AG09309 (cell line): ENCODE results near the gene DNAJC17.
A peak's percentile ranks its signal among the peaks of the same experiment; 100 is the strongest.

Experiments used
- DNase-seq: peaks from one replicate; pipeline ENCODE4 v3.0.0-alpha.2; 2010; ENCODE audit warnings: low read depth
- H3K4me3 ChIP-seq: 2 replicates; pipeline ENCODE4 v1.5.1; 2011; ENCODE audit warnings: mild to moderate bottlenecking, low read depth, low read length, moderate library complexity; ENCODE audit not compliant: control insufficient read depth
- TF ChIP-seq, protein P1 (sequence below): IDR thresholded peaks from 2 replicates; pipeline ENCODE4 v1.5.1; 2011; ENCODE audit warnings: mild to moderate bottlenecking, low read depth, low read length, inconsistent platforms; ENCODE audit not compliant: insufficient read depth, control insufficient read depth; ENCODE audit errors: missing control alignments

Gene DNAJC17

DNA sequence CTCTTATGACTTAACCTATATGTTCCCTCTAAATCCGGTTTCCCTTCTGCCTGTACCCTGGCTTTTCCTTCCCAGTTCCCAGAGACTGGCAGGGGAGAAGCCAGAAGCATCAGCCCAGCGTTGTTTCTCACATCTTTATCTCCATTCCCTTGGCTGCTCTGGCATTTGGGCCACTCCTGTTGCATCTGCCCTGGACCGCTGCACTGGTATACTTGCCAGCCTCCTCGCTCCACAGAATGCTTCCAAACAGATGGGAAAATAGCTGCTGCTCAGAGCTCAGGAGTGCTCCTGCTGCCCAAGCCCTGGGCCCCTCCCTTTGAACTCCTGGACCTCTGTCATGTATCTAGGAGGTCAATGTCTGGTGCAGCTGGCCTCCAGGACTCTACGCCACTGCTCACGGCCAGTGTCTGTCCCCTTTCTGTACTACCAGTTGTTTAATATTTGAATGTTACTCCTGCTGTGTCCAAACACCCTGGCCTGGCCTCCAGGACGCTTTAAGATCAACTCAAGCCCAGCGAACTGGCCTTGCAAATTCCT lies 43.4 kb upstream of the DNAJC17 start:
- H3K4me3 ChIP-seq, result no peak overlapping the region
- no peak for DNase-seq
- TF ChIP-seq, protein P1, sequence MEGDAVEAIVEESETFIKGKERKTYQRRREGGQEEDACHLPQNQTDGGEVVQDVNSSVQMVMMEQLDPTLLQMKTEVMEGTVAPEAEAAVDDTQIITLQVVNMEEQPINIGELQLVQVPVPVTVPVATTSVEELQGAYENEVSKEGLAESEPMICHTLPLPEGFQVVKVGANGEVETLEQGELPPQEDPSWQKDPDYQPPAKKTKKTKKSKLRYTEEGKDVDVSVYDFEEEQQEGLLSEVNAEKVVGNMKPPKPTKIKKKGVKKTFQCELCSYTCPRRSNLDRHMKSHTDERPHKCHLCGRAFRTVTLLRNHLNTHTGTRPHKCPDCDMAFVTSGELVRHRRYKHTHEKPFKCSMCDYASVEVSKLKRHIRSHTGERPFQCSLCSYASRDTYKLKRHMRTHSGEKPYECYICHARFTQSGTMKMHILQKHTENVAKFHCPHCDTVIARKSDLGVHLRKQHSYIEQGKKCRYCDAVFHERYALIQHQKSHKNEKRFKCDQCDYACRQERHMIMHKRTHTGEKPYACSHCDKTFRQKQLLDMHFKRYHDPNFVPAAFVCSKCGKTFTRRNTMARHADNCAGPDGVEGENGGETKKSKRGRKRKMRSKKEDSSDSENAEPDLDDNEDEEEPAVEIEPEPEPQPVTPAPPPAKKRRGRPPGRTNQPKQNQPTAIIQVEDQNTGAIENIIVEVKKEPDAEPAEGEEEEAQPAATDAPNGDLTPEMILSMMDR, result no peak

DNA sequence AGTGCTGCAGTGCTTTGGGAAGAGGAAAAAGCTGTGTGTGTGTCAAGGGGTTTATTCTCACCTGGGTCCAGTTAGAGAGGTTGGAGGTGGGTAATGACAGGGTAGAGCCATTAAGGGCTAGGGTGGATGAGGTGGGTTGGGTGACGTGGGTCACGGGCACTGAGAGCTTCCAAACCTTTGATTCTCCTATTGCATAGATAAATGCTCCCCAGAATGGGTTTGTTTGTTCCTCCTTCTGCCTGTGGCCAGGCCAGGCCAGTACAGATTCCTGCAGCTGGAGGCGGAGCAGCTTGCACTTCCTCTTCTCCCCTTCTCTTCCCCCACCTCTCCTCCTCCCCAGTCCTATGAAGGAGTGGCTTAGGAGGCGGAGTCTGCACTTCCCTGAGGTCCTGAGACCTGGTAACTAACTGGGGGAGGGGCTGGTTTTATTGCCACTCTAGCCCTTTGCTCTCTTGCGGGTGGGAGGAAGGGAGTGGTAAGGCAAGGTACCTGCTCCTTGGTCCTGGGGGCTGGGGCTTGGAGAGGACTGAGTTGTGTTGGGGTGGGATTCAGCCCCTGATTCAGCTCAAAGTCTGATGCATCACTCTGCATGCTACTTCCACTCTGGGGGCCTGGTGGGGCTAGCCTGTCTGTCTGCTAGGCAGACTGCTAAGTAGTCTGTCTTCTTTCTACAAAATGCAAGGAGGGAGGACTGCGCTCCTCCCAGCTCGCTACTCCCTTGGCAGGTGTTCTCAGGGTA lies 40.1 kb upstream of the DNAJC17 start:
- H3K4me3 ChIP-seq, result no peak overlapping the region
- no peak for DNase-seq
- TF ChIP-seq, protein P1, result no peak

DNA sequence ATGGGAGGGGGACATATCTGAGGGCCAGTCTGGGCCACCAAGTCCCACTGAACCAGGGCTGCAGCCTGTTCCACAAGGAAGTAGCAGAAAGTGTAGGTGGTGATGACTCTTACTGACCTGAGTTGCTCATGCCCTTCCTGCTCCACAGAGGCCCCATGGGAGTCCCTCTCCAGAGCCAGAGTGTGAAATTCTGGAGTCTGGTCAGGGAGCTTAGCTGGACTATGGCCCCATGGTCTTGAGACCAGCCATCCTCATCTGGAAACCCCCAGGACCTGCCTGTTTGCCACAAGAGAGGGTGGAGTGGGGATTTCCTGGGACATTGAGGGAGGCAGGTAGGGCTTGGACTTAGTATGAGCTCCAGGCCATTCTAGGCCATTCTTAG lies 39.6 kb upstream of the DNAJC17 start:
- no peak overlapping the region for H3K4me3 ChIP-seq
- DNase-seq, result no peak
- TF ChIP-seq, protein P1, result no peak

DNA sequence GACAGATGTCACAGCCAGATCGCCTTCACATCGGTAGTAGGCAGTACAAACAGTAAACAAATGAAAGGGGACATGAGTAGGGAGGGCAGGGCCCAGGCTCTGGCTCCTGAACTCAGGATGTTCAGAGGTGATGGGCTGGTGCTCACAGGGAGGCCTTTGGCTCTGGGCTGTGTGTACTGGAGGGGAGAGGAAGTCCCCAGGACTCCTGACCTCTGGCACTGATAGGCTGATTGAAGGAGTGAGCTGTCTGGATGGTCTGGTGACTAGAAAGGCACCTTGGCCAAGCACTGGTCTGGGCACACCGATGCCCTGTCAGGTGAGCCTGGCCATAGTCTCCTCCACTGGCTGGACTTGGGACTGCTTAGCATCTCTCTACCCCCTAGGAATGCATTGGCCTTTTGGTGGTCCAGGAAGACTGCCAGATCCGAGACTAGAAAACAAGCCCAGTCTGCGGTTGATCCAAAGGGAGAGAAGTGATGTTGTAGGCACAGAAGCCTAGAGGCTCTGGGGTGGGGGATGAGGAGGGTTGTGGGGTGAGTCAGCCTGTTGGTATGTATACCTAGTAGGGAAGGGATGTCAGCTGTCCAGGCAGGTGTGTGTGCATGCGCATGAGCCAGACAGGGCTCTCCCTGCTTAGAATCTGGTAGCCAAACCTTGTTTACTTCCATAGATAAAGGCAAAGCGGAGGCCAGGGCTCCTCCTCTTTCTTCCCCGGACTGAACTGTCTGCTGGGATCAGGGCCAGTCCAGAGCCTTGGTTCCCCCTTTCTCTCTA lies 38.4 kb upstream of the DNAJC17 start:
- TF ChIP-seq, protein P1, result no peak
- no peak overlapping the region for H3K4me3 ChIP-seq
- DNase-seq, result no peak

DNA sequence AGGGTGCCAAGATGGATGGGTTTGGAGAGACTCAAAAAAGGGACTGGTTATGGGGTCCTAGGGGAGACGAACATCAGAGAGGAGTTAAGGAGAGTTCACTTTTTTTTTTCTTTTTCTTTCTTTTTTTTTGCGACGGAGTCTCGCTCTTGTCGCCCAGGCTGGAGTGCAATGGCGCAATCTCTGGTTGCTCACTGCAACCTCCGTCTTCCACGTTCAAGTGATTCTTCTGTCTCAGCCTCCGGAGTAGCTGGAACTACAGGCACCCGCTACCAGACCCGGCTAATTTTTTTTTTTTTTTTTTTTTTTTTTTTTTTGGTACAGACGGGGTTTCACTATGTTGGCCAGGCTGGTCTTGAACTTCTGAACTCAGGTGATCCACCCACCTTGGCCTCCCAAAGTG lies 37.8 kb upstream of the DNAJC17 start:
- H3K4me3 ChIP-seq, result peak overlapping the region; percentile 31
- TF ChIP-seq, protein P1, result no peak
- no peak for DNase-seq

DNA sequence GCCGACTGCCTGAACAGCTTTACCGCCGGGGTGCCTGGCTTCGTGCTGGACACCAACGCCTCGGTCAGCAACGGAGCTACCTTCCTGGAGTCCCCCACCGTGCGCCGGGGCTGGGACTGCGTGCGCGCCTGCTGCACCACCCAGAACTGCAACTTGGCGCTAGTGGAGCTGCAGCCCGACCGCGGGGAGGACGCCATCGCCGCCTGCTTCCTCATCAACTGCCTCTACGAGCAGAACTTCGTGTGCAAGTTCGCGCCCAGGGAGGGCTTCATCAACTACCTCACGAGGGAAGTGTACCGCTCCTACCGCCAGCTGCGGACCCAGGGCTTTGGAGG lies 37.4 kb upstream of the DNAJC17 start:
- no peak for DNase-seq
- TF ChIP-seq, protein P1, result no peak
- H3K4me3 ChIP-seq, result peak overlapping the region; percentile 31
